Esophagus (tissue), 2 donors: ENCODE measurements around the gene ADIPOQ. TPM values are rescaled to one million over a fixed set of nuclear protein-coding genes. Genes with fewer than 3 reads are reported as not detected.

Experiments
- H3K27ac ChIP-seq, 2 donors: one replicate each; pipeline ENCODE4 v1.5.1; 2013; ENCODE audit warnings: low read depth in 2 of 2, mild to moderate bottlenecking in 2 of 2, inconsistent platforms in 1 of 2, low read length in 1 of 2, moderate library complexity in 1 of 2
- H3K27me3 ChIP-seq, 2 donors: one replicate each; pipeline ENCODE4 v1.6.1; 2013; ENCODE audit warnings: low read length in 2 of 2, control low read depth in 1 of 2, mild to moderate bottlenecking in 1 of 2; ENCODE audit not compliant: insufficient read depth in 2 of 2, control insufficient read depth in 1 of 2
- H3K36me3 ChIP-seq, 2 donors: one replicate each; pipeline ENCODE4 v1.6.1; 2013; ENCODE audit warnings: low read length in 1 of 2; ENCODE audit not compliant: control insufficient read depth in 2 of 2, insufficient read depth in 2 of 2
- H3K4me1 ChIP-seq, 2 donors: one replicate each; pipeline ENCODE4 v1.6.1; 2013; ENCODE audit warnings: low read length in 1 of 2; ENCODE audit not compliant: control insufficient read depth in 2 of 2, insufficient read depth in 2 of 2
- H3K4me3 ChIP-seq, 2 donors: one replicate each; pipeline ENCODE4 v1.5.1; 2013; ENCODE audit warnings: low read length in 2 of 2, mild to moderate bottlenecking in 2 of 2, low read depth in 1 of 2, moderate library complexity in 1 of 2
- H3K9me3 ChIP-seq, 2 donors: one replicate each; pipeline ENCODE4 v1.6.1; 2013; ENCODE audit warnings: mild to moderate bottlenecking in 2 of 2, low read depth in 1 of 2, low read length in 1 of 2, moderate library complexity in 1 of 2; ENCODE audit not compliant: control insufficient read depth in 2 of 2, insufficient read depth in 1 of 2
- WGBS, 2 donors: extraction: QIAGEN DNeasy Blood & Tissue Kit; methylation state at CpG; one replicate each; pipeline ENCODE4 v1.1.7; 2013; 5-methylcytosine and 5-hydroxymethylcytosine counted together
- polyA plus RNA-seq, 2 donors: library from polyadenylated mRNA; stranded (reverse); fragments of 200-250 nt; gene quantifications; one replicate each; pipeline ENCODE4 v1.2.3, GENCODE V29; 2013
- donor health status: healthy with polysubstance abuse.
- donor health status: Bipolar disorder and iron deficiency.

Gene ADIPOQ
- polyA plus RNA-seq, 2 donors = 0.04 to 0.20 TPM

DNA sequence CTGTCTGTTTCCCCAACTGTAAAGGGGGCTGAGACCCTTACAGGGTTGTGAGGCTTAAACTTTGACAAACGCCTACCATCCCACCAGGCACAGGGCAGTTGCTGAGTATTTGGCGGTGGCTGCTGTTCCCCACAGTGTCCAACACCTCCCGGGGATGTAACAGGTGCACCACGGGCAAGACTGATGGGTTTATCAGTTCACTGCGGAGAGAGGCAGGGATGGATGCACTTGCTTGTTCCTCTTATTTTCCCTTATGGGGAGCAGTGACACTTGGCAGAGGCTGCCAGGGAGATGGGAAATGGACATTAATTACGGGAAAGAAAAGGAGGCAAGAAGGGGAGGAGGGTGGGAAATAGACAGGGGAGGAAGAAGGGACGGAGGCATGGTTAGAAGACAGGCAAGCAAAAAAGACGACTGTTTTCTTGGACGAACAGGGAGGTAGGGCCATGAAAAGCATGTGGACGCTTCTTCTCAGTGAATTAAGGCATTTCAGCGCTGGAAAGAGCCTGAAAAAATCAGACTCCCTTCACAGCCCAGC, 16.6 kb upstream of the ADIPOQ start:
- Histone ChIP-seq H3K4me1 (peaks cover 0 to 3% of the 10 kb centered on the region in 2 donors), H3K36me3 (no peaks in the 10 kb centered on the region), H3K27ac (no peak overlapping the region), H3K4me3 (no peak overlapping the region), H3K9me3 (no peaks in the 10 kb centered on the region), H3K27me3 (peaks cover 4 to 8% of the 10 kb centered on the region in 2 donors)
- WGBS, 2 donors = 30 to 35% methylated on average over 11 of the region's 11 CpGs

DNA sequence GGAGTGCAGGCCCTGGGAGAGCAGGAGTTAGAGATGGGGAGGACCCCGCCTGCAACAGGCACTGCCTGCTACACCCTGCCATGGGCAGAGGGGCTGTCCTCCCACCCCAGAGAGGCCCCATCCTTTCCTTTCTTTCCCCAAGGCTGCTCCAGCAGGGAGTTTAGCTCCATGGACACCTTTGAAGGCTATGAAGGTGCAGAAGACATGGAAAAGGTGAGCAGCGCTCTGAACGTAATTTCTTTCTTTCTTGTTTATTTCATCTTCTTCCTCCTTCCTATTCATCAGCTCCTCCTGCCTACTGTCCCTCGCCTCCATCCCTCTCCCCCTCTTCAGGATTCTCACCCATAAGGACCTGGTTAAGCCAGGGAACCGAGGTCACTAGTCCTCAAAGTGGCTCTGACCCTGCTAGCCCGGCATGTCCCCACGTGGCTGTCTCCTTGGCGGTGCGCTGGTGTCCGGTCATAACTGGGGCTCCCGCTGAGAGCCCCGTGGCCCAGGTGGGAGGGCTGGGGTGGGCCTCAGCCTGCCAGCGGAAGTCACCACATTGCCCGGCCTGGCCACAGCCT, 16.0 kb upstream of the ADIPOQ start:
- H3K27ac ChIP-seq = no peak overlapping the region
- H3K9me3 ChIP-seq = no peaks in the 10 kb centered on the region
- peaks cover 4 to 8% of the 10 kb centered on the region in 2 donors for H3K27me3 ChIP-seq
- 17% methylated on average over 14 of the region's 14 CpGs for WGBS, 2 donors
- H3K4me3 ChIP-seq = peak overlapping the region in 1 of 2 donors; percentile 69
- no peaks in the 10 kb centered on the region for H3K36me3 ChIP-seq
- peaks cover 0 to 3% of the 10 kb centered on the region in 2 donors for H3K4me1 ChIP-seq

DNA sequence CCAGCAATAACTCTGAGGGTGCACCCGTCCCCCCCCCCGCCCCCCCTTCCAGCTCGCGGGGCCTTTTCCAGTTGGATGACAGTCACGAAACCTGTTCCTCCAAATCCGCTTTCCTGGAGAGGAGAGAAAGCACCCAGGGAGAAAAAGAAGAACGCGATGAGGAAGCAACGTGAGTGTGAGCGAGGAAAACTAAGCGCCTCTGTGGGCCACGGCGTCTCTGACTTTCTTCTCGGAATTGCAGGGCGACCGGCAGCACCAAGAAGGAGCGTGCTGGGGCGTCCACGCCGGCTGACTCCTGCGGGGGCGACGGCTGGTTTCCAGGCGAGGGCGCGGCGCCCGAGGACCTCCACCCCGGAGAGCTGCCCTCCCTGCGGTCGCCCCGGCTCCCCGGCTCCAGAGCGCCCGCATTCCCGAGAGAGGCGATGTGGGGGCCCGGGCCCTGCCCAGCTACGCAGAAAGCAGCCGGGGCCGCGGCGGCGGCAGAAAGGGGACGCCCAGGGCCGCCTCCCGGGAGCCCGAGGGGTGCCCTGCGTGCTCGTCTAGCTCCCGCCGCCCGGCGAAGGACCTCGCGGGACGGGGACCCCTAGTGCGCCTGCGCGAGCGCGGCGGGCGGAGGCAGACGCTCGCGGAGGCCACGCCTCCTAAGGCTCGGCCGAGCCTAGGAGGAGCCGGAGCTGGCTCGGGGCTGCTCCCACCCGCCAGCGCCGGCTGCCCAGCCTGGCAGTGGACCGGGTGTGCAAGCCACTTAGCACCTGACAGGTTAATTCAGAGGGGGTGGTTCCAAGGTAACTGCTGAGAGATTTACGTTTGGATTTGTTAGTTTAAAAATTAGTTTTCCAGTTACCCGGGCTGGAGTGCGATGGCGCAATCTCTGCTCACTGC, 15.3 kb upstream of the ADIPOQ start:
- WGBS, 2 donors = 2% methylated on average over 78 to 80 of the region's 80 CpGs
- Histone ChIP-seq H3K27ac (no peak overlapping the region), H3K27me3 (peaks cover 8% of the 10 kb centered on the region in 2 donors), H3K9me3 (no peaks in the 10 kb centered on the region), H3K4me1 (peaks cover 0 to 3% of the 10 kb centered on the region in 2 donors), H3K36me3 (no peaks in the 10 kb centered on the region), H3K4me3 (peak overlapping the region; percentile 52 to 69)

DNA sequence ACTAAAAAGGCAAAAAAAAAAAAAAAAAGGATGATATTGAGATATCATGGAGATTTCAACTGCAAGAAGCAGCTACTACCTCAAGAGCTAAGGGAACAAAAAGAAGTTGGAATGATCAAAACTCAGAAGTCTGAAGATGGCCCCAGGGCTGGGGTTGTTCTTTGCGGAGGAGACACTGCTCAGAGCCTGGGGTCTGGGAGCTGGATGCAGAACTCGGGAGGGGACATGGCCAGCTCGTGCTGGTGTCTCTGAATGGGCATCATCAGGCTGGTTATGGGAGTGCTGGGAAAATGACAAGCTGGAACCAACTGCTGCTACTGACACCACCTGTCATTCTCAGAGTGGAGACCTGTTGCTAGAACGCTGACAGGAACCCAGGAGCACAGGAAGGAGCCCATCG, 14.2 kb upstream of the ADIPOQ start:
- peaks cover 8% of the 10 kb centered on the region in 2 donors for H3K27me3 ChIP-seq
- 28 to 33% methylated on average over 4 to 5 of the region's 5 CpGs for WGBS, 2 donors

DNA sequence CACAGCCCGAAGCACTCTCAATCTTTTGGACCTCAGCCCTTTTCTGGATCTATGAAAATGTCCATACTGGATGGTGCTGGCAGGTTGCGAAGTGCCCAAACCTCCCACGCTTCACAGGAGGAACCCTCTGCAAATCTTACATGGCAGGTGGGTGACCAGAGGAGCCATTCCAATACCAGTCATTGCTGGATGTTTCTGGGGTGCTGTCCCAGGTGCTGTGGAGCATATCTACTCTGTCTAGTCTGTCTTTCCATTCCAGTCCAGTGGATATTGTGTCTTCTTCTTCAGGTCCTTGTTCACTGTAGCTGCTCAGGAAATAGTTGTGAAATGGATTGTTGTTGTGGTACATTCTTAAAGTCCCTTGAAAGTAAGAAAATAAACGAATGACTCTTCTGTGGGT, 10.7 kb upstream of the ADIPOQ start:
- Histone ChIP-seq H3K27ac (no peak overlapping the region), H3K4me1 (no peaks in the 10 kb centered on the region), H3K27me3 (peaks cover 0 to 8% of the 10 kb centered on the region in 2 donors), H3K9me3 (no peaks in the 10 kb centered on the region), H3K36me3 (no peaks in the 10 kb centered on the region), H3K4me3 (no peak overlapping the region)
- 61 to 83% methylated on average over 4 of the region's 4 CpGs for WGBS, 2 donors

More for the DNA sequence above, 14.2 kb upstream of the ADIPOQ start:
- Histone ChIP-seq H3K27ac (no peak overlapping the region), H3K36me3 (no peaks in the 10 kb centered on the region), H3K9me3 (no peaks in the 10 kb centered on the region), H3K4me1 (peaks cover 0 to 3% of the 10 kb centered on the region in 2 donors), H3K4me3 (no peak overlapping the region)

DNA sequence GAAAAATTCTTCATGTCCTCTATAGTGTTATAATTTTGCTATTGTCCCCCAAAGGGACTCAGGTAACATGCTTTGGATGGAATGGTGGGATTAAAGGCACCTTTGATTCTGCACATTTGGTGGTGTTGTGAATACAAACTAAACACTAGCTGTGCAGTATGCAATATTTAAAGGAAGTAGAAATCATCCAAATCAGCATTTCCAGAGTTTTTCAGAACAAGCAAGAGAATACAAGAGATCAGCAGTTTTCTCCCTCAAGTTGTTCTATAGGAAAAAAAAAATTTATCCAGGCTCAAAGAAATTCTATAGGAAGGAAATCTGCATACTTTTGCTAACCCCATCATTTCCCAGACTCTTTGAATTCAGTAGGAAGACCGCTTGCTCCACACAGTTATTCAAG, 10.2 kb upstream of the ADIPOQ start:
- 90 to 94% methylated on average over 1 of the region's 1 CpG for WGBS, 2 donors
- H3K9me3 ChIP-seq = no peaks in the 10 kb centered on the region
- no peak overlapping the region for H3K27ac ChIP-seq
- peaks cover 0 to 8% of the 10 kb centered on the region in 2 donors for H3K27me3 ChIP-seq
- H3K36me3 ChIP-seq = no peaks in the 10 kb centered on the region
- no peaks in the 10 kb centered on the region for H3K4me1 ChIP-seq
- H3K4me3 ChIP-seq = no peak overlapping the region

DNA sequence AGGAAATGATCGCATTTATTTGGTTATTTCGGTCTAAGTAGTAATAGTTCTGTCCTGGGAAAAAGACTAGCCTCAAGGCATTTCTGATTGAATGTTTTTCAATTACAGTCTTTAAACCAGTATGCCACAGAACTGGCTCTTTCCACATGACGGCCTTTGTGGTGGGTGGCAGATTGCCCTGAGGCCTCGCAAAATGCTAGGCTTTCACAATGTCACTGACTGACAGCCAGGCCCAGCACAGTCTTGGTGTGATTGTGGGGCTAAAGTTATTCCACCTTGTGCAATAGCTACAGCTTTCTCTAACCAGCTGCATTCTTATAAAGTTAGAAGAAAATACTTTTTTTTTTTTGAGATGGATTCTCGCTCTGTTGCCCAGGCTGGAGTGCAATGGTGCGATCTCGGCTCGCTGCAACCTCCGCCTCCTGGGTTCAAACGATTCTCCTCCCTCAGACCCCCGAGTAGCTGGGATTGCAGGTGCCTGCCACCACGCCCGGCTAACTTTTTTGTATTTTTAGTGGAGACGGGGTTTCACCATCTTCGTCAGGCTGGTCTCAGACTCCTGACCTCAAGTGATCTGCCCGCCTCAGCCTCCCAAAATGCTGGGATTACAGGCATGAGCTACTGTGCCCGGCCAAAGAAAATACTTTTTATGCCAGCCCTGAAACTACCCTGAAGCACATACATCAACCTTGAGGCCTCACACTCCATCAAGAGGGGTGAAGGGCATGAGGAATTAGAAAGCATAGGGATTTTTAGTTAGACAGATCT, 2.5 kb upstream of the ADIPOQ start:
- Histone ChIP-seq H3K4me1 (no peaks in the 10 kb centered on the region), H3K9me3 (no peaks in the 10 kb centered on the region), H3K4me3 (no peak overlapping the region), H3K27ac (no peak overlapping the region), H3K27me3 (no peaks in the 10 kb centered on the region), H3K36me3 (no peaks in the 10 kb centered on the region)
- 85 to 88% methylated on average over 17 of the region's 17 CpGs for WGBS, 2 donors

DNA sequence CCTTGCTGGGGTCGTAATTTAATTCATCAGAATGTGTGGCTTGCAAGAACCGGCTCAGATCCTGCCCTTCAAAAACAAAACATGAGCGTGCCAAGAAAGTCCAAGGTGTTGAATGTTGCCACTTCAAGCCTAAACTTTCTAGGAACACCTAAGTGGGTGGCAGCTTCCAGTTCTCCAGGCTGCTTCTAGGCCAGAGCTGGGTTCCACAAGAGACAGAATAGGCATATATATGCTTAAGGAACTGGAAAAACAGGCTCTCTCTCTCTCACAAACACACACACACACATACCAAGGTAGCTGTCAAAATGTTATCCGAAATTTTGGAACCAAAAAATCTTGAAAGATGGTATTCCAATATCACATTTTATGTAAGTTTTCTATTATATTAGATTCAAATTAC, 890 bp upstream of the ADIPOQ start:
- H3K27ac ChIP-seq = no peak overlapping the region
- H3K9me3 ChIP-seq = no peaks in the 10 kb centered on the region
- no peaks in the 10 kb centered on the region for H3K36me3 ChIP-seq
- H3K27me3 ChIP-seq = peaks cover 0 to 3% of the 10 kb centered on the region in 2 donors
- 46 to 49% methylated on average over 4 of the region's 4 CpGs for WGBS, 2 donors
- no peaks in the 10 kb centered on the region for H3K4me1 ChIP-seq
- no peak overlapping the region for H3K4me3 ChIP-seq

DNA sequence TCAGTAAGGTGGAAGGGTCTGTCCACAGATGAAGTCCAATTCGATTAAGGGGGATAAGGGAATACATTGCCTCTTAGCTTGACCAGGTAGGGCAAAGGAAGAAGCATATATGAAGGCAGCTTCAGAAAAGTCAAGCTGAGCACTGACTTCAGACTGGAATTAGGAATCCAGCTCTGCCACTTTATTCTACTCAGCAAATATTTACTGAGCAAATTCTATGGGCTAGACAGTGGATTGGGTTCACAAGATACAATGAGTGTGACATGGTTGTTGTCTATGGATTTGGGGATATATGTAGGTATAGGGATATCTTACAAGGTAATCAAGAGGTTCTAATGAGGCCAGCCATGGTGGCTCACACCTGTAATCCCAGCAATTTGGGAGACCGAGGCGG, 526 bp downstream of the ADIPOQ start:
- peaks cover 0 to 3% of the 10 kb centered on the region in 2 donors for H3K27me3 ChIP-seq
- no peaks in the 10 kb centered on the region for H3K36me3 ChIP-seq
- no peaks in the 10 kb centered on the region for H3K9me3 ChIP-seq
- no peak overlapping the region for H3K27ac ChIP-seq
- no peak overlapping the region for H3K4me3 ChIP-seq
- no peaks in the 10 kb centered on the region for H3K4me1 ChIP-seq
- WGBS, 2 donors = 82 to 93% methylated on average over 3 of the region's 3 CpGs
